DOHH2 (cell line): ENCODE measurements around the gene PKD1L1.

Experiments
- H3F3A ChIP-seq: fragments of 200-600 bp; sonication (generic), shearing (Covaris generic); 2 replicates; pipeline ENCODE4 v1.6.0; 2016; ENCODE audit warnings: antibody characterized with exemption, mild to moderate bottlenecking; ENCODE audit not compliant: control insufficient read depth, insufficient read depth
- H3K27ac ChIP-seq: fragments of 200-600 bp; sonication (generic); 2 replicates; pipeline ENCODE4 v1.5.1; 2014; ENCODE audit warnings: low read depth, mild to moderate bottlenecking, low read length, moderate library complexity
- H3K27me3 ChIP-seq: fragments of 200-600 bp; sonication (generic); 2 replicates; pipeline ENCODE4 v1.6.1; 2014; ENCODE audit warnings: mild to moderate bottlenecking, low read length, mixed read lengths; ENCODE audit not compliant: control insufficient read depth
- H3K36me3 ChIP-seq: fragments of 200-600 bp; sonication (generic); 2 replicates; pipeline ENCODE4 v1.6.1; 2014; ENCODE audit warnings: mild to moderate bottlenecking, low read length, moderate library complexity, mixed read lengths; ENCODE audit not compliant: control insufficient read depth
- H3K4me1 ChIP-seq: fragments of 200-600 bp; sonication (generic); 2 replicates; pipeline ENCODE4 v1.6.1; 2014; ENCODE audit warnings: mild to moderate bottlenecking, low read length, mixed read lengths; ENCODE audit not compliant: control insufficient read depth
- H3K4me2 ChIP-seq: fragments of 200-600 bp; sonication (generic); 2 replicates; pipeline ENCODE4 v1.6.0; 2014; ENCODE audit warnings: mild to moderate bottlenecking, low read length, moderate library complexity
- H3K4me3 ChIP-seq: fragments of 200-600 bp; sonication (generic); 2 replicates; pipeline ENCODE4 v1.5.1; 2014; ENCODE audit warnings: mild to moderate bottlenecking, low read length, mixed read lengths
- H3K79me2 ChIP-seq: fragments of 200-600 bp; sonication (generic); 2 replicates; pipeline ENCODE4 v1.6.1; 2014; ENCODE audit warnings: mild to moderate bottlenecking, low read length, mixed read lengths; ENCODE audit not compliant: control insufficient read depth
- H3K9me2 ChIP-seq: fragments of 200-600 bp; sonication (generic); replicated peaks from 2 replicates; pipeline ENCODE4 v1.6.1; 2014; ENCODE audit warnings: mild to moderate bottlenecking, low read length, mixed read lengths; ENCODE audit not compliant: control insufficient read depth
- H3K9me3 ChIP-seq: fragments of 200-600 bp; sonication (generic); 2 replicates; pipeline ENCODE4 v1.6.1; 2014; ENCODE audit warnings: antibody characterized with exemption, low read length, mixed read lengths; ENCODE audit not compliant: control insufficient read depth, insufficient read depth
- H4K20me1 ChIP-seq: fragments of 200-600 bp; sonication (generic); 2 replicates; pipeline ENCODE4 v1.6.0; 2014; ENCODE audit warnings: low read depth, mild to moderate bottlenecking, antibody characterized with exemption, low read length, moderate library complexity; ENCODE audit not compliant: control insufficient read depth, insufficient read depth
- CTCF ChIP-seq: fragments of 200-600 bp; sonication (generic); IDR thresholded peaks from one replicate; pipeline ENCODE4 v1.5.1; 2014; ENCODE audit warnings: antibody characterized with exemption, mild to moderate bottlenecking, low read depth, low read length; ENCODE audit not compliant: poor library complexity, severe bottlenecking
- EZH2phosphoT487 ChIP-seq: fragments of 200-600 bp; sonication (generic); IDR thresholded peaks from 2 replicates; pipeline ENCODE4 v1.6.1; 2017; ENCODE audit warnings: borderline replicate concordance, mild to moderate bottlenecking, antibody characterized with exemption, low read length, moderate library complexity, mixed read lengths

PKD1L1 gene

GRCh38 chr7:47875406-47875805 lies 72.9 kb downstream of the PKD1L1 start:
- no peaks in the 10 kb centered on the region for H3K79me2 ChIP-seq
- no peaks in the 10 kb centered on the region for H3K9me2 ChIP-seq
- no peaks in the 10 kb centered on the region for H3F3A ChIP-seq
- no peaks in the 10 kb centered on the region for H3K36me3 ChIP-seq
- no peak overlapping the region for H3K4me3 ChIP-seq
- H3K27ac ChIP-seq = no peak overlapping the region
- H3K9me3 ChIP-seq = no peaks in the 10 kb centered on the region
- H4K20me1 ChIP-seq = no peaks in the 10 kb centered on the region
- no peak overlapping the region for H3K4me2 ChIP-seq
- H3K4me1 ChIP-seq = no peaks in the 10 kb centered on the region
- peaks cover 20% of the 10 kb centered on the region for H3K27me3 ChIP-seq
- TF ChIP-seq CTCF (no peak), EZH2phosphoT487 (no peak)

GRCh38 chr7:47873762-47874161 lies 74.5 kb downstream of the PKD1L1 start:
- Histone ChIP-seq H3K36me3 (no peaks in the 10 kb centered on the region), H3K27me3 (peaks cover 25% of the 10 kb centered on the region), H3F3A (no peaks in the 10 kb centered on the region), H3K9me3 (no peaks in the 10 kb centered on the region), H3K4me3 (no peak overlapping the region), H3K4me1 (no peaks in the 10 kb centered on the region), H3K79me2 (no peaks in the 10 kb centered on the region), H3K27ac (no peak overlapping the region), H3K4me2 (no peak overlapping the region), H4K20me1 (no peaks in the 10 kb centered on the region), H3K9me2 (no peaks in the 10 kb centered on the region)
- TF ChIP-seq EZH2phosphoT487 (no peak), CTCF (no peak)

- Histone ChIP-seq H3K4me2 (no peak overlapping the region), H3K9me3 (no peaks in the 10 kb centered on the region), H4K20me1 (no peaks in the 10 kb centered on the region), H3K27me3 (peaks cover 14% of the 10 kb centered on the region), H3F3A (no peaks in the 10 kb centered on the region), H3K27ac (no peak overlapping the region), H3K4me1 (no peaks in the 10 kb centered on the region), H3K4me3 (no peak overlapping the region), H3K9me2 (no peaks in the 10 kb centered on the region), H3K36me3 (no peaks in the 10 kb centered on the region), H3K79me2 (no peaks in the 10 kb centered on the region)
- TF ChIP-seq CTCF (no peak), EZH2phosphoT487 (no peak)
These were observed 81.0 kb downstream of the PKD1L1 start for GRCh38 chr7:47867286-47867685.

GRCh38 chr7:47866120-47866519 lies 82.1 kb downstream of the PKD1L1 start:
- Histone ChIP-seq H3K36me3 (no peaks in the 10 kb centered on the region), H3K4me1 (no peaks in the 10 kb centered on the region), H3K4me2 (no peak overlapping the region), H3K27me3 (peaks cover 5% of the 10 kb centered on the region), H3F3A (no peaks in the 10 kb centered on the region), H3K4me3 (no peak overlapping the region), H3K9me3 (no peaks in the 10 kb centered on the region), H3K9me2 (no peaks in the 10 kb centered on the region), H4K20me1 (no peaks in the 10 kb centered on the region), H3K79me2 (no peaks in the 10 kb centered on the region), H3K27ac (no peak overlapping the region)
- TF ChIP-seq EZH2phosphoT487 (no peak), CTCF (no peak)
